ENCODE results near the gene CEMIP.

Gene CEMIP

DNA sequence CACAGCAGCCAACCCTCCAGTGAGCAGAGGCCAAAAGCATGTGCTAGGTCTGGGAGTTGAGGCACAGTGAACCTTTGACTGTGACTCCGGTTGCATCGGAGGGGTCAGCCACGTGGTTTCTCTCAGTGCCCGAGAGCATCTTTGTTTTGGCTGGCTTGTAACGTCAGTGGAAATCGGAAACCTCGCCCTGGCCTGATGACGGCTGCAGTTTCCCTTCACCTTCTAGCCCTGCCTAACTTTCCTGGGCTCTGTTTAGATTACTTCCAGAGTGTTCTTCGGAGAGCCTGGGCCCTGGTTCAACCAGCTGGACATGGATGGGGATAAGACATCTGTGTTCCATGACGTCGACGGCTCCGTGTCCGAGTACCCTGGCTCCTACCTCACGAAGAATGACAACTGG, 153.8 kb downstream of the CEMIP start:
- no peak overlapping the region for H3K9ac ChIP-seq (ENCODE audit: low read length)
- TF ChIP-seq EZH2phosphoT487 (conservative IDR thresholded peaks at IDR 0.05; ENCODE audit: low read length), result no peak
- TF ChIP-seq, protein P1, sequence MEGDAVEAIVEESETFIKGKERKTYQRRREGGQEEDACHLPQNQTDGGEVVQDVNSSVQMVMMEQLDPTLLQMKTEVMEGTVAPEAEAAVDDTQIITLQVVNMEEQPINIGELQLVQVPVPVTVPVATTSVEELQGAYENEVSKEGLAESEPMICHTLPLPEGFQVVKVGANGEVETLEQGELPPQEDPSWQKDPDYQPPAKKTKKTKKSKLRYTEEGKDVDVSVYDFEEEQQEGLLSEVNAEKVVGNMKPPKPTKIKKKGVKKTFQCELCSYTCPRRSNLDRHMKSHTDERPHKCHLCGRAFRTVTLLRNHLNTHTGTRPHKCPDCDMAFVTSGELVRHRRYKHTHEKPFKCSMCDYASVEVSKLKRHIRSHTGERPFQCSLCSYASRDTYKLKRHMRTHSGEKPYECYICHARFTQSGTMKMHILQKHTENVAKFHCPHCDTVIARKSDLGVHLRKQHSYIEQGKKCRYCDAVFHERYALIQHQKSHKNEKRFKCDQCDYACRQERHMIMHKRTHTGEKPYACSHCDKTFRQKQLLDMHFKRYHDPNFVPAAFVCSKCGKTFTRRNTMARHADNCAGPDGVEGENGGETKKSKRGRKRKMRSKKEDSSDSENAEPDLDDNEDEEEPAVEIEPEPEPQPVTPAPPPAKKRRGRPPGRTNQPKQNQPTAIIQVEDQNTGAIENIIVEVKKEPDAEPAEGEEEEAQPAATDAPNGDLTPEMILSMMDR (IDR thresholded peaks at IDR 0.05; ENCODE audit: insufficient read depth, low read length, poor library complexity, severe bottlenecking), result no peak
- no peak overlapping the region for H2AFZ ChIP-seq (ENCODE audit: low read depth, low read length, severe bottlenecking)
- H4K20me1 ChIP-seq (ENCODE audit: low read depth, low read length), result no peaks in the 10 kb centered on the region
- no peaks in the 10 kb centered on the region for H3K79me2 ChIP-seq (ENCODE audit: insufficient read depth, low read length)
- H3F3A ChIP-seq (ENCODE audit: insufficient read depth), result no peaks in the 10 kb centered on the region
- no peaks in the 10 kb centered on the region for H3K36me3 ChIP-seq (ENCODE audit: low read length)
- no peak overlapping the region for H3K4me2 ChIP-seq (ENCODE audit: low read depth, low read length, poor library complexity, severe bottlenecking)
- H3K27me3 ChIP-seq (ENCODE audit: low read length), result no peaks in the 10 kb centered on the region
- H3K27ac ChIP-seq (ENCODE audit: low read depth, low read length), result no peak overlapping the region
- H3K4me3 ChIP-seq (ENCODE audit: insufficient read depth, low read length, poor library complexity, severe bottlenecking), result no peak overlapping the region
- H3K9me2 ChIP-seq (replicated peaks; ENCODE audit: insufficient read depth, low read length), result no peaks in the 10 kb centered on the region
- no peaks in the 10 kb centered on the region for H3K9me3 ChIP-seq (ENCODE audit: insufficient read depth, low read length)

DNA sequence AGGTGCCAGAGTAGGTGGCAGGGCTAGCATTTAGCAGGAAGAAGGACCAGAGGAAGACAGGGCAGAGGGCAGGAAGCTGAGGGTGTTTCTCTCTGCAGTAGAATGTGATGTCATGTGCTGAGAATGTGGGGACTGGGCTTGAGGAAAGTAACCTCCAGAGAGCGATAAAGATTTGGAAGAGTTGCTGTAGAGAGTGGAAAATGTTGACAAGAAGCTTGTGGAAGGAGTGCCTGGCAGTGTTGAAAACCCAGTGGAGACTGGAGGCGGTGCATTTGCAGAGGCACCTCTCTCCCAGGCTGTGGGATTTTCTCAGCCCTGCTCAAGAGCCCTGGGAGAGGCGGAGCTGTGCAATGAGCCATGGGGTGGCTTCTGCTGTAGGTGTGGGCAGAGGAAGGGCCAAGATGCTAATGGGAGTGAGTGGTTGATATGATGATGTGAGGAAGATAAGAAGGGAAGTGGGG, 155.6 kb downstream of the CEMIP start:
- Histone ChIP-seq H3K4me3 (ENCODE audit: insufficient read depth, low read length, poor library complexity, severe bottlenecking) (no peak overlapping the region), H4K20me1 (ENCODE audit: low read depth, low read length) (no peaks in the 10 kb centered on the region), H3K9me2 (replicated peaks; ENCODE audit: insufficient read depth, low read length) (no peaks in the 10 kb centered on the region), H2AFZ (ENCODE audit: low read depth, low read length, severe bottlenecking) (no peak overlapping the region), H3K9ac (ENCODE audit: low read length) (no peak overlapping the region), H3K36me3 (ENCODE audit: low read length) (no peaks in the 10 kb centered on the region), H3K27ac (ENCODE audit: low read depth, low read length) (no peak overlapping the region), H3F3A (ENCODE audit: insufficient read depth) (no peaks in the 10 kb centered on the region), H3K9me3 (ENCODE audit: insufficient read depth, low read length) (no peaks in the 10 kb centered on the region), H3K27me3 (ENCODE audit: low read length) (no peaks in the 10 kb centered on the region), H3K4me2 (ENCODE audit: low read depth, low read length, poor library complexity, severe bottlenecking) (no peak overlapping the region), H3K79me2 (ENCODE audit: insufficient read depth, low read length) (no peaks in the 10 kb centered on the region)
- TF ChIP-seq, protein P1 (IDR thresholded peaks at IDR 0.05; ENCODE audit: insufficient read depth, low read length, poor library complexity, severe bottlenecking), result no peak
- TF ChIP-seq EZH2phosphoT487 (conservative IDR thresholded peaks at IDR 0.05; ENCODE audit: low read length), result no peak

DNA sequence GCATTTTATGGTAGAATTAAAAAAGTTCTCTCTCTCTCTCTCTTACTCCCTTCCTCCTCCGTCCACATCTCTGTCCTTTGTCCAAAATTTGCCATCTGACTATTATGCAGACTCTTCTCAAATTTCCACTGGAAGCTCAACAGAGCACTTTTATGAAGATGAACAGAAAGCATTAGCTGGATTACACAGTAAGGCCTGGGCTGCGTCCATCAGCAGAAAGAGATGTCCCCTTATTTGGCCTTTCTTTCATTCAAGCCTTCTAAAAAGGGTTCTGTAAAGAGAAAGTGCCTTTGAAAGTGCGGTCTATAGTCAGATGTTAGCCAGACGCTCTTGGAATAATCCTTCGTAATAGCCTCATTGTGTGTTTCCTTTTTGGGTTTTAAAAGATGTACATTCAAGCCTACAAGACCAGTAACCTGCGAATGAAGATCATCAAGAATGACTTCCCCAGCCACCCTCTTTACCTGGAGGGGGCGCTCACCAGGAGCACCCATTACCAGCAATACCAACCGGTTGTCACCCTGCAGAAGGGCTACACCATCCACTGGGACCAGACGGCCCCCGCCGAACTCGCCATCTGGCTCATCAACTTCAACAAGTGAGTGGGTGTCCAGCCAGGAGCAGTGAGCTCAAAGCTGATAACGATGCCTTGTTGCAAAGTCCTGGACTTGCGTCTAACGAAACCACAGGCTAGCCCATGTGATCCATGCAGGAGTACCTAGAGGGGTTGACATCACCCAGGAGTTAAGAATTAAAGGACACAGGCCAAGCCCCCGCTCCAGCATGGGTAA, 157.3 kb downstream of the CEMIP start:
- Histone ChIP-seq H3K9ac (ENCODE audit: low read length) (no peak overlapping the region), H2AFZ (ENCODE audit: low read depth, low read length, severe bottlenecking) (no peak overlapping the region), H3K36me3 (ENCODE audit: low read length) (no peaks in the 10 kb centered on the region), H3K79me2 (ENCODE audit: insufficient read depth, low read length) (no peaks in the 10 kb centered on the region), H3K4me2 (ENCODE audit: low read depth, low read length, poor library complexity, severe bottlenecking) (no peak overlapping the region), H3K9me2 (replicated peaks; ENCODE audit: insufficient read depth, low read length) (no peaks in the 10 kb centered on the region), H3F3A (ENCODE audit: insufficient read depth) (no peaks in the 10 kb centered on the region), H3K9me3 (ENCODE audit: insufficient read depth, low read length) (no peaks in the 10 kb centered on the region), H3K27me3 (ENCODE audit: low read length) (no peaks in the 10 kb centered on the region), H3K27ac (ENCODE audit: low read depth, low read length) (no peak overlapping the region), H3K4me3 (ENCODE audit: insufficient read depth, low read length, poor library complexity, severe bottlenecking) (no peak overlapping the region), H4K20me1 (ENCODE audit: low read depth, low read length) (no peaks in the 10 kb centered on the region)
- TF ChIP-seq, protein P1 (IDR thresholded peaks at IDR 0.05; ENCODE audit: insufficient read depth, low read length, poor library complexity, severe bottlenecking), result no peak
- no peak for TF ChIP-seq EZH2phosphoT487 (conservative IDR thresholded peaks at IDR 0.05; ENCODE audit: low read length)

All from SU-DHL-6 (cell line).